NOMO-1 (cell line): Measurements from ENCODE around the gene ZNF646.
"Not testable (repeated sequence)": the region's sequence is repeated elsewhere in the genome, so short reads cannot be mapped to it uniquely, and the experiment has no call there.

Experiments
- DNase-seq, 2 experiments: peaks; one replicate each; lab custom pipeline; 2025; ENCODE audit not compliant: unreplicated experiment in 2 of 2; lab: John Stamatoyannopoulos, UW

The ZNF646 gene

DNA sequence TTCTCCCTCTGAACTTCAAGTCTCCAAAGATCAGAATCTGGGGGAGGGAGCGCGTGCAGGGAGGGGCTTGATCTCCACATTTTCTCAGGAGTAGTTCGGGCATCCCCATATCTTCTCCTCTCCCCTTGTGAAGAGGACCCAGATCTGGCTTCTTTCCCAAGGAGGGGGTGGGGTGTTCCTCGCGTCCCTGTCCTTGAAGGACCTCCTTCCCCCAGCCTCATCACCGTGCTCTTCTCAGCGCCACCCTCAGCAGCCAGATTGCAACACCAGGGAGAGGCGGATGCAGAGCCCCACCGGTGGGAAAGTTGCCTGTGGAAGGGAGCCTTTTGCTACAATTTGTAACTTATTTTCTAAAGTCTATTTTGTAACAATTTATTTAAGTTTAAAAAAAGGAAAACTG, 8.9 kb downstream of the ZNF646 start:
- no peak for DNase-seq

DNA sequence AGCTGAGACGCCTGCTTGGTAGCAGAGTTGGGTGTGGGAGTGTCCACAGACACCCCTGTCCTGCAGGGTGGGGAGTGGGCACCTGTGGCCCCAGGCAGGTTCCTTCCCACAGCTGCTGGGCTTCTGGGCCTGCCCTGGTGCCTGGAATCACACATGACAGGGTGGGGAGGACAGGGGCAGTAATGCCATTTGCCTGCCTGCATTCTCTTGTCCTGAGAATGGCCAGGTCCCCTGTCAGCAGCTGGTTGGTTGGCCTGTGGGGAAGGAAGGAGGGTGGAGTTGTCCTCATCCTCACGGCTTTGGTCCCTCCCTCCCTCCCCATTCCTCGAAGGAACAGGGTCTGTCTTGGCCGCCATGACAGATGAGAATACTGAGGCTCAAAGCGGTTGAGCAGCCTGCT, 9.3 kb downstream of the ZNF646 start:
- DNase-seq, result no peak

DNA sequence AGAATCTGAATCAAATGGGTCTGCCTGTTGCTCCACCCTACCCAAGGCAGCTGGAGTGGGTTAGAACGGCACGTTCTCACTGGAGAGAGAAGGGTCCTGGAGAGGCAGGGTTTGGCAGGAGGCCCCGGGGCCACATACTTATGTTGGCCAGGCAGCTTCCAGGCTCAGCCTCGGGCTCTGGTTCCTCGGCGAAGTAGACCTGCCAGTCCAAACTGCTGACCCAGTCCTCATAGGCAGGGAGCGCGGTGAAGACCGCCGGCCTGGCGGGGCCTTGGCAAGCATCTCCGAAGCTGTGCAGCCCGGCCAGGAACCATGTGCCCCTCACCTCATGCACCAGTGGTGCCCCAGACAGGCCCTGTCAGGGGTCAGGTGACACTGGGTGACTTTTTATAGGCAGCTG, 9.8 kb downstream of the ZNF646 start:
- no peak for DNase-seq

DNA sequence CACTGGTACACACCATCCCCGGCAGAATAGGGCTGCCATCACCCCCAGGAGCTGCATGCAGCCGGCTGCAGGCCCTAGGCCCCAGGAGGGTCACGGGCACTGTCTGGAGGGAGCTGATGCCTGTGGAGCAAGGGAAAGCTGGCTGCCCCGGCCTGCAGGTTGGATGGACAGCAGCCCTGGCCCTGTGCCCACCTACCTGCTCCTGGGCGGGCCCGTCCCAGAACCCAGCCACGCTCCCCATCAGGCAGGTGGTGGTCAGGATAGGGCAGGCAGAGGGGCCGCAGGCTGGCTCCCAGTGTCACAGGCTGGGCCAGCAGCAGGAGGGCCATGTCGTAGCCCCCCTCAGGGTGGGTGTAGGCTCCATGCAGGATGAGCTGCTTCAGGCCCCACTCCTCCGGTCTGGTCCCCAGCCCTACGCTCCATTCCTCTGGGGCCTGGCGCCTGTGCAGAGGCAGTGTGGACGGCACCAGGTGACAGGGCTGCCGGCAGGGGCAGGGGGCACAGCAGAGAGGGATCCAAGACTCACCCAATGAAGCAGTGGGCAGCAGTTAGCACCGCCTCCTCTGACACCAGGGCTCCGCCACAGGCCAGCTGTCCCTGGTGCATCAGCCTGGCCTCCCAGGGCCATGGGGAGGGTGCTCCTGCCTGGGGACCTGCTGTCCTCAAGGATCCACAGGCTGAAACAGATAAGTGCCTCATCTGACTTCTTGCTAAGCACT, 10.5 kb downstream of the ZNF646 start:
- no peak for DNase-seq

DNA sequence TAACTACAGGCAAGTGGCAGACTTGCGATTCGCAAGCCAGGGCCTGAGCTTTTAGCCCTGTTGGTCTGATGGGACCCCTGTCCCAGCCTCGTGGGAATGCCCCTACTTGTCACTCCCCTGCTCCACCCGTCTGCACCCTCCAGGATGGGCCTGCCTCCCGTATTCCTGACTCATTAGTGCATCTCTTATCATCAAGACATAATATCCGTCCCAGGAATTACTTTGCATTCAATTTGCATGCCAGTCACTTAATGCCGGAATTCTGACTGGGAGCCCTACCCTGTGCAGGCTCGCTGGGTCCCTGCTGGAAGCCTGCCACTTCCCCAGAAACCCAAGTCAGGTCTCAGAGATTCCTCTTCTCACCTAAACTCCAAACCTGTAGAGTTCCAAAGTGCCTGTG, 11.2 kb downstream of the ZNF646 start:
- no peak for DNase-seq

DNA sequence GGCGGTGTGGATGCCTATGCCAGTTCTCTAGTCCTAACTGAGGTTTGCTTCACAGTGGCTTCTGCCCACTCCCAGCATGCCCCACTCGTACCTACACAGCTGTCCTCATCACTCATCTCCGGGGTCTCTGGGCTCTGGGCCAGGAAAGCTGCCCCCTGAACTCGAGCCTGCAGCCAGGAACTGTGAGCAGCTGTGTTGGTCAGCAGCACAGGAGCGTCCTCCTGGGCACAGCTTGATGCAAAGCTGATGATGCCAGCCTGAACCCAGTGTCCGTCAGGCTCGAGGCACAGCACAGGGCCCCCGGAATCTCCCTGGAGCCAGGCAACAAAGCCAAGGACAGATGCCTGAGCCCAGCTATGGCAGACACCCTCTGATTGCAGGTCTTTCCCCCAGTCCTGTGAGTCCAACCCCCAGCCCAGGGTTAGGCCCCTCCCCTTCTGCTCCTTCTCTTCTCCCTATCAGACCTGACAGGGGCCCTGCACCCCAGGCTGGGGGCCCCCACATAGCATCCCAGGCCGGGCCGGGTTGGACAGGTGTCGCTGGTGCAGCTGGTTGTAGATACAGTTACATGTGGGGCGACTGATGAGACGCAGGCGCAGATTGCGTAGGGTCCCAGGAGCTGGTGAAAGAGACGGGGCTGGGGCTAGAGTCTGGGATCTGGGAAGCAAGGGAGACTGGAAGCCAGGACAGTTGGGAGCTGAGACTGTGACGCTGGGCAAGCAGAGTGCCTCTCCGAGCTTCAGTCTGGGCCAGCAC, 11.8 kb downstream of the ZNF646 start:
- no peak for DNase-seq

DNA sequence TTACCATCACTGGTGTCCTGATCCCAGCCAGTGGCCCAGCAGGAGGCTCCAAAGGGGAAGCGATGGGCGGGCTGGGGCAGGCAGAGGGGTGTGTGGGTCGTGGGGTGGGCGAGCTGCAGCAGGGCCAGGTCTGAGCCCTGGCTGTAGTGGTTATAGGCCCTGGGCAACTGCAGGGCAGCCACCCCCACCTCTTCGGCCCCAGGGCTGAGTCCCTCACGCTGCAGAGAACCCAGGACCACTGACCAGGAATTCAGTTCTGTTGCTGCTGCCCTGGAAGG, 12.3 kb downstream of the ZNF646 start:
- no peak for DNase-seq

DNA sequence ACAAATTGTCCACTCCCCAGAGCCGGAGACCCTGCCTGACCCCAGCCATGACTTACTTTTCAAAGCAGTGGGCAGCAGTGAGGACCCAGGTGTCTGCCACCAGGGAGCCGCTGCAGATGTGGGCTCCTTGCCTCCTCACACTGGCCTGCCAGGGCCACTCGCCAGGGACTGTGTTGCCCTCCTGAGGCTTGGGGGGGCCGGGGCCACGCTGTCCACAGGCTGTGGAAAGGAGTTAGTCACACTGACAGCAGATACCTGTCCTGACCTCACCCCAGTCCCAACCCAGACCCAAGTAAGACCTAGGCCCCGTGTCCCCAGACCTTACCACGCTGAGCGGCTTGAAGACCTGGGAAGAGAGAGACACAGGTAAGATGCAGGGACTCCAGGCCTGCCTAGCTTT, 13.3 kb downstream of the ZNF646 start:
- DNase-seq, result no peak

DNA sequence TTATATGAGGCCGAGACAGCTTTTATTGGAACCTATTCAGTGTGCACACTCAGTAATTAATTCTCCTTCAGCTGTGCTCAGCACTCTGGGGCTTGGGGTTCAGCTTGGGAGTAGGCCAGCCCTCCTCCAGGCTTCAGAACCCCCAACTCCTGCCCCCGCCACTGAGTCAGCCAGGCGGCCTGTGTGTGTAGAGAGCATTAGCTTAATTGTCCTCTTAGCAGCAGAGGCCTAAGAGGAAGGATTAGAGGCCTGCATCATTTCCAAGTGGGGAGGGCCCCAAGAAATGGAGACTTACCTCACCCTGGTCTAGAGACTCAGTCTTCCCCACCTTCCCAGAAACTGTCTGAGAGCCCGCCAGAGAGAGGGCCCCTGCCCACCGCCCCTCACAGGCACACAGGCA, 13.7 kb downstream of the ZNF646 start:
- no peak for DNase-seq

DNA sequence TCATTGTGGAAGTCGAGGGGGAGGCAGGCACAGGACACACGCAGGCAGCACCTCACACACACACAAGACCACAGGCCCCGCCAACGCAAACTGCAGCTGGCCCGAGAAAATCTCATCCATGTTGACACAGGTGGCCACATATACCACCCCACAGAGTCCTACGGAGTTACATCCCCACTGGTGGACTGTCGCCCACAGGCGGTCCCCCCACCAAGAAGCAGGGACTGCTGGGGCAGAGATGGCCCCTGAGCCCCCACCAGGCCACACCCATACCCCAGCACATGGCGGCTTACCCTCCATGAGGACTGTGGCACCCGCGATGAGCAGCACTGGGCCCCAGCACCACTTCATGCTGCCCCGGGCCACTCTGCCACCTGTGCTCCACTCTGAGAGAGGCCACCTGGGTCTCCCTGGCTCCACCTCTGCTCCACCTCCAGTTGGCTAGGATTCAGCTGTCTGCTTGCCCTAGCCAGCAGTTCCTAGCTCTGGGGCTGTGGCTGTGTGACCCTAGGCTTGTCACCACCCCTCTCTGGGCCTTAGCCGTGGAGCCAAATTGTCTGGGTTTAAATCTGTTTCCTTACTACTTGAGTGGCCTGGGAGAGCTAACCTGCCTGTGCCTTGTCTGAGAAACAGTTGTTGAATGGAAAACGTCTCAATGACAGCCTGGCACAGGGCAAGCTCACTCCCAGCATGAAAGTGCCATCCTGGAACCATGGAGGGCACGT, 14.4 kb downstream of the ZNF646 start, which contains the start of gene PRSS53:
Gene PRSS53, minus strand, starts transcription at position 485 of the 725 bp plus-strand sequence. Its CDS starts 134 bp downstream, at position 351.
- DNase-seq, result no peak

DNA sequence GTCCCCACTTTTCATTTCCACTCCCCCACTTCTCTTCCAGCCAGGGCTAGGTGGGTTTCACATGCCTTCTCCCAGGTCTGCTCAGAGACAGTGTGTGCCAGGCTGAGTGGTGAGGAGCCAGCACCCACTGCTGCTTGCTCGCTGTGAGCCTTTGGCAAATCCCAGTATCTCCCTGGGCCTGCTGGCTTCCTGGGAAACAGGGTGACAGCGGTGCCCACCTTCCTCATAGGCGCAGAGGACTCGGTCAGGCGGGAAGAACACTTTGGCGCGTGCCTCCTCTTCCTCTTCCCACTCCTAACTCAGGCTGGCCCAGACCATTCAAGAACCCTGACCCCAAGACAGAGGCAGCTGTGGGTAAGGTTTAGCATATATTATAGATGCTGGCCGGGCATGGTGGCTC, 15.0 kb downstream of the ZNF646 start:
- no peak for DNase-seq

DNA sequence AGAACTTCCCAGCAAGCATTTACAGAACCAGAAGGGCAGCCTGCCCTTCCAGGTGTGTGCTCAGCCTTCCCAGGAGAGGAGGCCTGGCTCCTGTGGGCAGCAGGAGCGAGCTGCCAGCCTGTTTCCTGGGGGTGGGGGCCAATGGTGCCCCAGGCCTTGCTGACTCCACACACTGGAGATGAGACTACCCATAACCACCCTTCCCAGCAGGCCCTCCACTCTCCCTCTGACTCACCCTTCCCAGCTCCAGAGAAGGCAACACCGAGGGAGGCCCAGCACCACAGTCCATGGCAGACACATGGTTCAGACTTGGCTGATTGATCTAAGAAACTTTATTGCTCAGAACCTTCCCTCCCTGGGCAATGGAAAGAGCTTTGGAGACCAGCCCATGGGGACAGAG, 16.3 kb downstream of the ZNF646 start:
- no peak for DNase-seq

DNA sequence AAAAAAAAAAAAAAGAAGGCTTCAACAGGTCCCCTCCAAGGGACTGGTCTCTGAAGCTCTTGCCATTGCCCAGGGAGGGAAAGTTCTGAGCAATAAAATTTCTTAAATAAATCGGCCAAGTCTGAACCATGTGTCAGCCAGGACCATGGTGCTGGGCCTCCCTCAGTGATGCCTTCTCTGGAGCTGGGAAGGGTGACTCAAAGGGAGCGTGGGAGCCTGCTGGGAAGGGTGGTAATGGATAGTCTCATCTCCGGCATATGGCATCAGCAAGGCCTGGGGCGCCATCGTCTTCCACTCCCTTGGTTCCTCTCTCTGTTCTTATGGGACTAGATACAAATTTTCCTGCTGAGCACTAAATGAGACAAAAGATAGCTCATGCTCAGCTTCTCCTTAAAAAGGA, 18.1 kb downstream of the ZNF646 start:
- no peak for DNase-seq

DNA sequence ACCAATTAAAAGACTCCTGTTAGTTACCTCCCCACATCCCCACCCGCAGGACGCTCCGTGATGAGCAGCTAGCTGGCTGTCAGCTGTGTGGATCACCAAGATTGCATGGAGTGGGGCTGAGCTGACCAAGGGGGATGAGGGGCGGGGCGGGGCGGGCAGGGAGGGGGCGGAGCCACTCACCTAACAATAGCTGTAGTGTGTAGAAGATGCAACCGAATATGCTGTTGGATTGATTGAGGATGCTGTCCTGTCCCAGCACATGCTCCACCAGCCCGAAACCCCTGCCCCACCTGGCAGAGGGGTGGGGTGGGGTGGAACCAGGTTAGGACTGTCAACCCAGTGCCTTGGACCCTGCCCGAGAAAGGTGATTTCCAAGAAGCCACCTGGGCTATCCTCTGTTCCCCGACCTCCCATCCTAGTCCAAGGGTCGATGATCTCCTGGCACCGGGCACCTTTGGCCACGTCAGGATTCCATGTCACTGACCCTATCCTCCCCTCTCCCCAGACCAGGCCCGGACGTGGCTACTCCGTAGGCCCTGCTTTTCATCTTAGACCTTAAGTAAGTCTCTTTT, 19.0 kb downstream of the ZNF646 start:
- no peak for DNase-seq

DNA sequence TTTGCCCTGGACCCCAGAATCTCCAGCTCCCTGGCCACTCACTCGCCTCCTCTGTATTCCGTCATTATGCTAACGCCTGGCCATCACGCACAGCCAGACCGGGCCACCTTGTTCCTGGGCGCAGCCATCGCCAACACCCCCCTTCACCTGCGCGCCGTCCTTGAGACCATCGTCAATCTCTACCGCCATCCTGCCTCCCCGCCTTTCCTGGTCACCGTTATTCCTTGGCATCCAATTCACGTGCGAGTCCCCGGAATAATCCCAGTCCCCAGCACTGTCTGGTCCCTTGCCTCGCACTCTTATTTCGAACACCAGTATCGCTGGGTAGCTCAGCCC, 19.8 kb downstream of the ZNF646 start:
- no peak for DNase-seq

DNA sequence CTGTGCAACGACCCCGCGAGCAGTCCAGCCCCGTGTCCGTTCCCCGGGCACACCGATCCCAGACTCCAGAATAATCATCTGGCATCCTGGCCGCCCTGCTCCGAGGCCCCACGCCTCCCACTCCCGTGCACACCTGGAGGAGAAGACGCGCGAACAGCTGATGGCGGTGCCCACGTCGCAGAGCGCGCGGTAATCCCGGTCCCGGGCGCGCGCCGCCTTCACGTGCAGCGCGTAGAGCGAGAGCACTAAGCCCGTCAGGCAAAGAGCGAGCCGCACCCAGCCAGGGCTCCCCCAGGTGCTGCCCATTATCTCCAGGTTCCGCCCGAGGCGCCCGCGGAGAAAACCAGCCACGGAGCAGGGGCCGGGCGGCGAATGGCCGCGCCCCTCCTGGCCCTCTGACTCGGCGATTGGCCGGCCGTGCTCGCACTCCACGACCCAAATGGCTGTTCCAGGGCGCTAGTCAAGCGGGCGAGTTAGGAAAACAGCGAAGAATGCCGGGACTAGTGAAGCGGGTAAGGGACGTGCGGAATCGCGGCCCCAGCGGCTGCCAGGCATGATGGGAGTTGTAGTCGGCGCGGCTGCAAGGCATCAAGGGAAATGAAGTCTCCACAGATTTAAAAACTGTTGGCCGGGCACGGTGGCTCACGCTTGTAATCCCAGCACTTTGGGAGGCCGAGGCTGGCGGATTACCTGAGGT, 20.4 kb downstream of the ZNF646 start, which contains the start of gene VKORC1:
Gene VKORC1, minus strand, starts transcription at position 374 of the 697 bp plus-strand sequence. Its CDS starts 68 bp downstream, at position 306.
- DNase-seq, result peak; percentile 99

DNA sequence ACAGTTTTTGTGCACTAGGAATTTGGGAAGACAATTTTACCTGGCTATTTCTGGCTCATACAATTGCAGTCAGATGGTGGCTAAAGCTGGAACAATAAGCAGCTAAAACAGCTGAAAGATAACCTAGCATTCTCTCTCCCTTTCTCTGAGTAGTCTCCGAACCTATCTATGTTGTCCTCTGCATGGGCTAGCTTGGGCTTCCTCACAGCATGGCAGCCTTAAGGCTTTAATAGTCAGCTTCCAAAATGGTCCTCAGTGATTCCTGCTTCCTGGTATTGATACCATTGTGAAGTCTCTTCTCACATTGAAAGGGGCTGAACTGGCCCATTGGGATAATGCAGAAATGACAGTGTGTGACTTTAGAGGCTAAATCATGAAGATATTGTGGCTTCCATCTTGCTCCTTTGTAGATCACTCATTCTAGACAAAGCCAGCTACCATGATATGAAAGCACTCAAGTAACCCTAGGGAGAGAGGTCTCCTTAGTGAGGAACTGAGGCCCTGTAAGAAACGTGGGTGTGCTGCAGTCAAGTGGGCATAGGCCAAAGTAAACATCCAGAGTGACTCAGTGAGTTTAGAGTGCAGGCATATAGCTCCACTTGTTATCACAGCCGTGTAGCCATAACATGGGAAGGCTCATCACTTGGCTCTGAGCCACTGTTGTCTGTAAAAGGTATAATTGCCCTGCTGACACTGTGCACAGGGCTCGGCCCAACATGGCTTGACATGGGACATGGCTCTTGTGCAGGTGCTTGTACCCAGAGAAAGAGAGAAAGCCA, 25.8 kb downstream of the ZNF646 start:
- DNase-seq, result no peak

DNA sequence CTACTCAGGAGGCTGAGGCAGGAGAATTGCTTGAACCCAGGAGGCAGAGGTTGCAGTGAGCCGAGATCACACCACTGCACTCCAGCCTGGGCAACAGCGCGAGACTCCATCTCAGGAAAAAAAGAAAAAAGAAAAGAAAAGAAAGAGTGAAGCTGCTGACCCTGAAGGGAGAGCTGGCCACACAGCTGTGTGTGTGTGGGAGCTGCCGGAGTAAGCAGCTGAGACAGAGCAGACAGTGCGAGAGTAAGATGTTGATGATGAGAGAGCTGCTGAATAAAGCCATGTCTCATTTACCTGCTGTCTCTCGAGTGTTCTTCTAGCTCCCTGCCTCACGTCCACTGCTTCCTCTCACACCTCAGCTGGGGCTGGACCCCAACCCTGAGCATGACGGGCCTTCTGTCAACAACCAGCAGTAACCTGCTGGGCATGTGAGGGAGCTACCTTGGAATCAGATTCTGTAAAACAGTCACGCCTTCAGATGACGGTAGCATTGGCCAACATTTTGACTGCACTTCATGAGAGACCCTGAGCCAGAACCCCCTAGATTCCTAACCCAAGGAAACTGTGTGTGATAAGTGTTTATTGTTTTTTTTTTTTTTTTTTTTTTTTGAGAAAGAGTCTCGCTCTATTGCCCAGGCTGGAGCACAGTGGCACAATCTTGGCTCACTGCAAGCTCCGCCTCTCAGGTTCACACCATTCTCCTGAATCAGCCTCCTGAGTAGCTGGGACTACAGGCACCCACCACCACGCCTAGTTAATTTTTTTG, 26.8 kb downstream of the ZNF646 start:
- not testable (repeated sequence) for DNase-seq

DNA sequence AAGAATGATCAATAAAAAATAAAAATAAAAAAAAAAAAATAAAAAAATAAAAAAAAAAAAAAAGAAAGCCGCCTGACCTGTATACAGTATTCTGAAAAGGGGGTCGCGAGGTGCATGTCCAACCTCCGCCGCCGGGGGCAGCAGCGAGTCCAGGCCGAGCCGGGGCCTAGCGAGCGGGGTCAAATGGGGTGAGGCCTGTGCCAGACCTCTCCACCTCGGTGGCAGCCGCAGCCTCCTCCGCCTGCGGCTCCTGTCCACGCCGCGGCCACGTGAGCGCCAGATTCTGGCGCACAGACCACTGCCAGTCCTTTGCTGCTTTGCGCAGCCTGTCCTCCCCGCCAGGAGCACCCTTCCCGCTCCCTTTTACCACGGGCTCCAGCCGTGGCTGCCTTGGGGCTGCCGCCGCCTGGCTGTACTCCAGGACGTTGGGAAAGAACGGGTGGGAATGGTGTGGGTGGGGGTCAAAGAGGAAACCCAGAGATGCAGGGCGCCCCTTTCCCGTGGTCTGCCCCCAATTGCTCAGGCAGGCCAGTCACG, 31.5 kb downstream of the ZNF646 start:
- DNase-seq, result peak; percentile 70 to 75
